ENCODE results near the gene SUGCT. TPM values are rescaled to one million over a fixed set of nuclear protein-coding genes. Genes with fewer than 3 reads are reported as not detected.

Gene SUGCT
- total RNA-seq, 3 donors from 2014 or later (not counting 1 experiment from before 2014, with no cell fraction given): 0.40 to 0.59 TPM; not detected in 1

- Histone ChIP-seq H3K36me3 (ENCODE audit: control insufficient read depth, insufficient read depth, low read length) (no peaks in the 10 kb centered on the region), H3K4me1 (ENCODE audit: control insufficient read depth, insufficient read depth, low read length) (no peaks in the 10 kb centered on the region), H3K9me3 (ENCODE audit: control insufficient read depth, insufficient read depth, low read length) (no peaks in the 10 kb centered on the region), H3K27me3 (ENCODE audit: control insufficient read depth, insufficient read depth, low read length) (no peaks in the 10 kb centered on the region), H3K27ac (ENCODE audit: low read length) (no peak overlapping the region), H3K4me3 (ENCODE audit: low read length) (no peak overlapping the region)
- no peaks in the 10 kb centered on the region for H3K36me3 Mint-ChIP-seq
- no peak overlapping the region for H3K27ac Mint-ChIP-seq
- H3K27me3 Mint-ChIP-seq (ENCODE audit: low read depth in 2 of 2): no peaks in the 10 kb centered on the region
- no peak for ATAC-seq
- 97% methylated on average over 6 of the region's 7 CpGs for WGBS (ENCODE audit: insufficient coverage)
- H3K9me3 Mint-ChIP-seq: peaks cover 2% of the 10 kb centered on the region in 2 donors
- no peaks in the 10 kb centered on the region for H3K4me1 Mint-ChIP-seq
- intact Hi-C loops (cut with micrococcal nuclease): no loop called here
- H3K4me3 Mint-ChIP-seq: no peak overlapping the region
- no peak for DNase-seq
- TF ChIP-seq, protein P1, sequence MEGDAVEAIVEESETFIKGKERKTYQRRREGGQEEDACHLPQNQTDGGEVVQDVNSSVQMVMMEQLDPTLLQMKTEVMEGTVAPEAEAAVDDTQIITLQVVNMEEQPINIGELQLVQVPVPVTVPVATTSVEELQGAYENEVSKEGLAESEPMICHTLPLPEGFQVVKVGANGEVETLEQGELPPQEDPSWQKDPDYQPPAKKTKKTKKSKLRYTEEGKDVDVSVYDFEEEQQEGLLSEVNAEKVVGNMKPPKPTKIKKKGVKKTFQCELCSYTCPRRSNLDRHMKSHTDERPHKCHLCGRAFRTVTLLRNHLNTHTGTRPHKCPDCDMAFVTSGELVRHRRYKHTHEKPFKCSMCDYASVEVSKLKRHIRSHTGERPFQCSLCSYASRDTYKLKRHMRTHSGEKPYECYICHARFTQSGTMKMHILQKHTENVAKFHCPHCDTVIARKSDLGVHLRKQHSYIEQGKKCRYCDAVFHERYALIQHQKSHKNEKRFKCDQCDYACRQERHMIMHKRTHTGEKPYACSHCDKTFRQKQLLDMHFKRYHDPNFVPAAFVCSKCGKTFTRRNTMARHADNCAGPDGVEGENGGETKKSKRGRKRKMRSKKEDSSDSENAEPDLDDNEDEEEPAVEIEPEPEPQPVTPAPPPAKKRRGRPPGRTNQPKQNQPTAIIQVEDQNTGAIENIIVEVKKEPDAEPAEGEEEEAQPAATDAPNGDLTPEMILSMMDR (IDR thresholded peaks at IDR 0.05): no peak
Observed at GRCh38 chr7:40742270-40742669, 607.5 kb downstream of the SUGCT start.

- H3K9me3 ChIP-seq (ENCODE audit: control insufficient read depth, insufficient read depth, low read length): no peaks in the 10 kb centered on the region
- intact Hi-C loops (cut with micrococcal nuclease): no loop called here
- no peak overlapping the region for H3K27ac Mint-ChIP-seq
Observed at GRCh38 chr7:40746841-40747556, 612.2 kb downstream of the SUGCT start.

GRCh38 chr7:40747856-40748255, 613.1 kb downstream of the SUGCT start:
- no peak for DNase-seq
- H3K4me3 ChIP-seq (ENCODE audit: low read length): no peak overlapping the region

More at GRCh38 chr7:40746841-40747556, 612.2 kb downstream of the SUGCT start:
- no peak overlapping the region for H3K4me3 ChIP-seq (ENCODE audit: low read length)
- 82% methylated on average over 11 of the region's 12 CpGs for WGBS (ENCODE audit: insufficient coverage)
- ATAC-seq: no peak
- no peaks in the 10 kb centered on the region for H3K27me3 ChIP-seq (ENCODE audit: control insufficient read depth, insufficient read depth, low read length)
- H3K4me1 ChIP-seq (ENCODE audit: control insufficient read depth, insufficient read depth, low read length): no peaks in the 10 kb centered on the region
- H3K27ac ChIP-seq (ENCODE audit: low read length): no peak overlapping the region
- H3K36me3 ChIP-seq (ENCODE audit: control insufficient read depth, insufficient read depth, low read length): no peaks in the 10 kb centered on the region
- no peak overlapping the region for H3K4me3 Mint-ChIP-seq
- no peak for DNase-seq
- H3K36me3 Mint-ChIP-seq: no peaks in the 10 kb centered on the region
- no peaks in the 10 kb centered on the region for H3K27me3 Mint-ChIP-seq (ENCODE audit: low read depth in 2 of 2)
- H3K9me3 Mint-ChIP-seq: peaks cover 2% of the 10 kb centered on the region in 2 donors
- TF ChIP-seq, protein P1 (IDR thresholded peaks at IDR 0.05): no peak
- H3K4me1 Mint-ChIP-seq: no peaks in the 10 kb centered on the region

More at GRCh38 chr7:40747856-40748255, 613.1 kb downstream of the SUGCT start:
- peaks cover 2% of the 10 kb centered on the region in 2 donors for H3K9me3 Mint-ChIP-seq
- H3K4me1 Mint-ChIP-seq: no peaks in the 10 kb centered on the region
- H3K4me3 Mint-ChIP-seq: no peak overlapping the region
- WGBS (ENCODE audit: insufficient coverage): 91% methylated on average over 2 of the region's 2 CpGs
- Histone ChIP-seq H3K9me3 (ENCODE audit: control insufficient read depth, insufficient read depth, low read length) (no peaks in the 10 kb centered on the region), H3K4me1 (ENCODE audit: control insufficient read depth, insufficient read depth, low read length) (no peaks in the 10 kb centered on the region), H3K27ac (ENCODE audit: low read length) (no peak overlapping the region), H3K36me3 (ENCODE audit: control insufficient read depth, insufficient read depth, low read length) (no peaks in the 10 kb centered on the region), H3K27me3 (ENCODE audit: control insufficient read depth, insufficient read depth, low read length) (no peaks in the 10 kb centered on the region)
- H3K27me3 Mint-ChIP-seq (ENCODE audit: low read depth in 2 of 2): no peaks in the 10 kb centered on the region
- TF ChIP-seq, protein P1 (IDR thresholded peaks at IDR 0.05): no peak
- no peak for ATAC-seq
- H3K36me3 Mint-ChIP-seq: no peaks in the 10 kb centered on the region
- intact Hi-C loops (cut with micrococcal nuclease): no loop called here
- no peak overlapping the region for H3K27ac Mint-ChIP-seq
